ENCODE measurements around the gene ACER1.

Gene ACER1

GRCh38 chr19:6333439-6333838 is at the start of gene ACER1:
Gene ACER1, minus strand, starts transcription at chr19:6333612. Its CDS starts 61 bp downstream, at chr19:6333551.
- H3K36me3 ChIP-seq (ENCODE audit: control insufficient read depth in 1 of 2, insufficient read depth in 2 of 2, low read length in 2 of 2): no peaks in the 10 kb centered on the region
- H3K27ac ChIP-seq (ENCODE audit: low read length): no peak within 1 kb of the TSS
- H3K4me3 ChIP-seq (ENCODE audit: low read depth in 1 of 2, low read length in 2 of 2): no peak within 1 kb of the TSS
- no peaks in the 10 kb centered on the region for H3K9me3 ChIP-seq (ENCODE audit: control insufficient read depth in 1 of 2, low read length in 2 of 2)
- no peaks in the 10 kb centered on the region for H3K4me1 ChIP-seq (ENCODE audit: control insufficient read depth in 1 of 2, insufficient read depth in 2 of 2, low read length in 2 of 2)
- no peaks in the 10 kb centered on the region for H3K27me3 ChIP-seq (ENCODE audit: low read depth, low read length)

GRCh38 chr19:6383188-6383587 is 49.8 kb upstream of the ACER1 start:
- peaks cover 0 to 3% of the 10 kb centered on the region in 2 donors for H3K4me1 ChIP-seq (ENCODE audit: control insufficient read depth in 1 of 2, insufficient read depth in 2 of 2, low read length in 2 of 2)
- H3K36me3 ChIP-seq (ENCODE audit: control insufficient read depth in 1 of 2, insufficient read depth in 2 of 2, low read length in 2 of 2): peaks cover 38 to 78% of the 10 kb centered on the region in 2 donors
- H3K27ac ChIP-seq (ENCODE audit: low read length): no peak overlapping the region
- peaks cover 0 to 8% of the 10 kb centered on the region in 2 donors for H3K9me3 ChIP-seq (ENCODE audit: control insufficient read depth in 1 of 2, low read length in 2 of 2)
- no peaks in the 10 kb centered on the region for H3K27me3 ChIP-seq (ENCODE audit: low read depth, low read length)
- no peak overlapping the region for H3K4me3 ChIP-seq (ENCODE audit: low read depth in 1 of 2, low read length in 2 of 2)

GRCh38 chr19:6381030-6381750 is 47.8 kb upstream of the ACER1 start:
- Histone ChIP-seq H3K27ac (ENCODE audit: low read length) (no peak overlapping the region), H3K4me1 (ENCODE audit: control insufficient read depth in 1 of 2, insufficient read depth in 2 of 2, low read length in 2 of 2) (peaks cover 0 to 9% of the 10 kb centered on the region in 2 donors), H3K4me3 (ENCODE audit: low read depth in 1 of 2, low read length in 2 of 2) (no peak overlapping the region), H3K9me3 (ENCODE audit: control insufficient read depth in 1 of 2, low read length in 2 of 2) (peaks cover 0 to 8% of the 10 kb centered on the region in 2 donors), H3K27me3 (ENCODE audit: low read depth, low read length) (no peaks in the 10 kb centered on the region), H3K36me3 (ENCODE audit: control insufficient read depth in 1 of 2, insufficient read depth in 2 of 2, low read length in 2 of 2) (peaks cover 27 to 58% of the 10 kb centered on the region in 2 donors)

GRCh38 chr19:6379744-6380143 is 46.3 kb upstream of the ACER1 start:
- peaks cover 0 to 9% of the 10 kb centered on the region in 2 donors for H3K4me1 ChIP-seq (ENCODE audit: control insufficient read depth in 1 of 2, insufficient read depth in 2 of 2, low read length in 2 of 2)
- H3K36me3 ChIP-seq (ENCODE audit: control insufficient read depth in 1 of 2, insufficient read depth in 2 of 2, low read length in 2 of 2): peaks cover 22 to 53% of the 10 kb centered on the region in 2 donors
- H3K27ac ChIP-seq (ENCODE audit: low read length): no peak overlapping the region
- no peak overlapping the region for H3K4me3 ChIP-seq (ENCODE audit: low read depth in 1 of 2, low read length in 2 of 2)
- H3K9me3 ChIP-seq (ENCODE audit: control insufficient read depth in 1 of 2, low read length in 2 of 2): peaks cover 0 to 8% of the 10 kb centered on the region in 2 donors
- no peaks in the 10 kb centered on the region for H3K27me3 ChIP-seq (ENCODE audit: low read depth, low read length)

- H3K27ac ChIP-seq (ENCODE audit: low read length): no peak overlapping the region
- no peak overlapping the region for H3K4me3 ChIP-seq (ENCODE audit: low read depth in 1 of 2, low read length in 2 of 2)
- H3K4me1 ChIP-seq (ENCODE audit: control insufficient read depth in 1 of 2, insufficient read depth in 2 of 2, low read length in 2 of 2): peaks cover 0 to 18% of the 10 kb centered on the region in 2 donors
- peaks cover 0 to 8% of the 10 kb centered on the region in 2 donors for H3K9me3 ChIP-seq (ENCODE audit: control insufficient read depth in 1 of 2, low read length in 2 of 2)
- no peaks in the 10 kb centered on the region for H3K27me3 ChIP-seq (ENCODE audit: low read depth, low read length)
- peaks cover 22 to 50% of the 10 kb centered on the region in 2 donors for H3K36me3 ChIP-seq (ENCODE audit: control insufficient read depth in 1 of 2, insufficient read depth in 2 of 2, low read length in 2 of 2)
These were observed 45.1 kb upstream of the ACER1 start for GRCh38 chr19:6378486-6378885.

- Histone ChIP-seq H3K4me3 (ENCODE audit: low read depth in 1 of 2, low read length in 2 of 2) (no peak overlapping the region), H3K36me3 (ENCODE audit: control insufficient read depth in 1 of 2, insufficient read depth in 2 of 2, low read length in 2 of 2) (peaks cover 20 to 46% of the 10 kb centered on the region in 2 donors), H3K27ac (ENCODE audit: low read length) (no peak overlapping the region), H3K9me3 (ENCODE audit: control insufficient read depth in 1 of 2, low read length in 2 of 2) (peaks cover 0 to 8% of the 10 kb centered on the region in 2 donors), H3K4me1 (ENCODE audit: control insufficient read depth in 1 of 2, insufficient read depth in 2 of 2, low read length in 2 of 2) (peaks cover 0 to 19% of the 10 kb centered on the region in 2 donors), H3K27me3 (ENCODE audit: low read depth, low read length) (no peaks in the 10 kb centered on the region)
These were observed 44.6 kb upstream of the ACER1 start for GRCh38 chr19:6378041-6378440.

- Histone ChIP-seq H3K4me3 (ENCODE audit: low read depth in 1 of 2, low read length in 2 of 2) (no peak overlapping the region), H3K36me3 (ENCODE audit: control insufficient read depth in 1 of 2, insufficient read depth in 2 of 2, low read length in 2 of 2) (peaks cover 14 to 37% of the 10 kb centered on the region in 2 donors), H3K27me3 (ENCODE audit: low read depth, low read length) (no peaks in the 10 kb centered on the region), H3K27ac (ENCODE audit: low read length) (no peak overlapping the region), H3K4me1 (ENCODE audit: control insufficient read depth in 1 of 2, insufficient read depth in 2 of 2, low read length in 2 of 2) (peaks cover 0 to 19% of the 10 kb centered on the region in 2 donors), H3K9me3 (ENCODE audit: control insufficient read depth in 1 of 2, low read length in 2 of 2) (peaks cover 0 to 8% of the 10 kb centered on the region in 2 donors)
These were observed 43.2 kb upstream of the ACER1 start for GRCh38 chr19:6376512-6377190.

GRCh38 chr19:6375411-6376010 is 42.1 kb upstream of the ACER1 start, which contains the start of gene PSPN:
Gene PSPN, minus strand, starts transcription at chr19:6375933. Its CDS starts 84 bp downstream, at chr19:6375849.
- no peak within 1 kb of the TSS for H3K4me3 ChIP-seq (ENCODE audit: low read depth in 1 of 2, low read length in 2 of 2)
- peaks cover 0 to 19% of the 10 kb centered on the region in 2 donors for H3K4me1 ChIP-seq (ENCODE audit: control insufficient read depth in 1 of 2, insufficient read depth in 2 of 2, low read length in 2 of 2)
- H3K36me3 ChIP-seq (ENCODE audit: control insufficient read depth in 1 of 2, insufficient read depth in 2 of 2, low read length in 2 of 2): peaks cover 11 to 25% of the 10 kb centered on the region in 2 donors
- H3K27ac ChIP-seq (ENCODE audit: low read length): no peak within 1 kb of the TSS
- no peaks in the 10 kb centered on the region for H3K27me3 ChIP-seq (ENCODE audit: low read depth, low read length)
- peaks cover 0 to 8% of the 10 kb centered on the region in 2 donors for H3K9me3 ChIP-seq (ENCODE audit: control insufficient read depth in 1 of 2, low read length in 2 of 2)

GRCh38 chr19:6374711-6375410 is 41.4 kb upstream of the ACER1 start:
- no peak overlapping the region for H3K27ac ChIP-seq (ENCODE audit: low read length)
- peaks cover 0 to 19% of the 10 kb centered on the region in 2 donors for H3K4me1 ChIP-seq (ENCODE audit: control insufficient read depth in 1 of 2, insufficient read depth in 2 of 2, low read length in 2 of 2)
- no peak overlapping the region for H3K4me3 ChIP-seq (ENCODE audit: low read depth in 1 of 2, low read length in 2 of 2)
- H3K36me3 ChIP-seq (ENCODE audit: control insufficient read depth in 1 of 2, insufficient read depth in 2 of 2, low read length in 2 of 2): peaks cover 5 to 19% of the 10 kb centered on the region in 2 donors
- H3K27me3 ChIP-seq (ENCODE audit: low read depth, low read length): no peaks in the 10 kb centered on the region
- H3K9me3 ChIP-seq (ENCODE audit: control insufficient read depth in 1 of 2, low read length in 2 of 2): peaks cover 0 to 3% of the 10 kb centered on the region in 2 donors

- Histone ChIP-seq H3K4me1 (ENCODE audit: control insufficient read depth in 1 of 2, insufficient read depth in 2 of 2, low read length in 2 of 2) (peaks cover 0 to 19% of the 10 kb centered on the region in 2 donors), H3K27ac (ENCODE audit: low read length) (no peak overlapping the region), H3K9me3 (ENCODE audit: control insufficient read depth in 1 of 2, low read length in 2 of 2) (no peaks in the 10 kb centered on the region), H3K27me3 (ENCODE audit: low read depth, low read length) (no peaks in the 10 kb centered on the region), H3K36me3 (ENCODE audit: control insufficient read depth in 1 of 2, insufficient read depth in 2 of 2, low read length in 2 of 2) (peaks cover 0 to 14% of the 10 kb centered on the region in 2 donors), H3K4me3 (ENCODE audit: low read depth in 1 of 2, low read length in 2 of 2) (peak overlapping the region; percentile 37 to 87)
These were observed 40.8 kb upstream of the ACER1 start for GRCh38 chr19:6374161-6374709.

All from muscle layer of duodenum (tissue), 2 donors.